CD4-positive, alpha-beta T cell (primary cell): ENCODE data around the gene SMIM41. TPM values are rescaled to one million over a fixed set of nuclear protein-coding genes. Genes with fewer than 3 reads are reported as not detected.
A peak's percentile ranks its signal among the peaks of the same experiment; 100 is the strongest.

ENCODE experiments used
- ATAC-seq: fragments of 200-7000 bp; cut with Tn5 transposase; one replicate; pipeline ENCODE4 v1.10.0; 2022; ENCODE audit warnings: mild to moderate bottlenecking; ENCODE audit not compliant: poor library complexity
- CTCF ChIA-PET: fragments of 350-600 bp; sonication (Branson Sonifier 250); formaldehyde crosslinking; loops from one replicate; lab custom pipeline; 2021; ENCODE audit warnings: antibody characterized with exemption, inconsistent platforms; lab: Charles Lee
- POLR2A ChIA-PET: fragments of 350-600 bp; sonication (Branson Sonifier 250); formaldehyde crosslinking; loops from one replicate; lab custom pipeline; 2021; ENCODE audit warnings: antibody characterized with exemption, inconsistent platforms; lab: Charles Lee
- DNase-seq, 14 experiments: peaks; one replicate each; pipeline ENCODE4 v3.0.0-alpha.2; 2013 to 2020; ENCODE audit warnings: mixed read lengths in 2 of 14
- H3K27ac ChIP-seq, 2 donors: one replicate each; pipeline versions ENCODE4 v1.5.1 to v1.7.0; 2013; ENCODE audit warnings: low read length in 2 of 2, low read depth in 1 of 2, mild to moderate bottlenecking in 1 of 2
- H3K27me3 ChIP-seq, 2 experiments: 1 replicate in 1 of 2; 2 replicates in 1 of 2; pipeline versions ENCODE4 v1.6.1 to v1.7.0; 2013; ENCODE audit warnings: low read length in 2 of 2, control low read depth in 1 of 2, mild to moderate bottlenecking in 1 of 2, moderate library complexity in 1 of 2; ENCODE audit not compliant: insufficient read depth in 2 of 2, control insufficient read depth in 1 of 2
- H3K36me3 ChIP-seq: one replicate; pipeline ENCODE4 v1.6.1; 2013; ENCODE audit warnings: low read length, control low read depth; ENCODE audit not compliant: insufficient read depth
- H3K4me1 ChIP-seq: one replicate; pipeline ENCODE4 v1.6.1; 2013; ENCODE audit warnings: low read length, control low read depth; ENCODE audit not compliant: insufficient read depth
- H3K4me3 ChIP-seq: one replicate; pipeline ENCODE4 v1.5.1; 2013; ENCODE audit warnings: mild to moderate bottlenecking, low read length, moderate library complexity
- H3K9me3 ChIP-seq, 2 experiments: 1 replicate in 1 of 2; 2 replicates in 1 of 2; pipeline versions ENCODE4 v1.6.1 to v1.7.0; 2013; ENCODE audit warnings: low read length in 2 of 2, mild to moderate bottlenecking in 2 of 2, control low read depth in 1 of 2, moderate library complexity in 1 of 2; ENCODE audit not compliant: control insufficient read depth in 1 of 2, insufficient read depth in 1 of 2
- H3K27ac Mint-ChIP-seq: one replicate; pipeline ENCODE4 v1.8.0; 2020; ENCODE audit warnings: mixed read lengths
- H3K27me3 Mint-ChIP-seq: one replicate; pipeline ENCODE4 v1.8.0; 2021; ENCODE audit warnings: mixed read lengths
- H3K36me3 Mint-ChIP-seq: one replicate; pipeline ENCODE4 v1.8.0; 2021; ENCODE audit warnings: low read depth, mixed read lengths
- H3K4me1 Mint-ChIP-seq: one replicate; pipeline ENCODE4 v1.8.0; 2021; ENCODE audit warnings: low read depth, mixed read lengths
- H3K4me3 Mint-ChIP-seq: one replicate; pipeline ENCODE4 v1.8.0; 2020; ENCODE audit warnings: mild to moderate bottlenecking, mixed read lengths
- H3K9me3 Mint-ChIP-seq: one replicate; pipeline ENCODE4 v1.8.0; 2020; ENCODE audit warnings: mixed read lengths
- CTCF ChIP-seq: fragments of 200-600 bp; IDR thresholded peaks from one replicate; pipeline ENCODE4 v1.8.0; 2022; ENCODE audit warnings: antibody characterized with exemption, mild to moderate bottlenecking
- intact Hi-C, 2 experiments: fragments of 100-400 bp; cut with DNase I in 1 of 2; cut with micrococcal nuclease in 1 of 2; formaldehyde crosslinking; loops; one replicate each; pipeline versions ENCODE4 v1.15.1 to v1.9.0; 2023 to 2025; cut with DNase I, micrococcal nuclease
- polyA plus RNA-seq, 2 donors: library from polyadenylated mRNA; unstranded; fragments of 120-200 nt; gene quantifications; one replicate each; pipeline ENCODE4 v1.2.1, GENCODE V29; 2013
- total RNA-seq, 174 experiments: library from RNA in 2 of 174; stranded (reverse) in 2 of 174; gene quantifications; one replicate each; pipeline ENCODE4 v1.2.3 and lab custom pipeline; 2021 to 2026

SMIM41 gene
- total RNA-seq = not detected
- polyA plus RNA-seq (2013, experiment 1 of 2) = not detected
- polyA plus RNA-seq (2013, experiment 2 of 2) = not detected
- total RNA-seq (lab: John Stamatoyannopoulos, UW) = 0 to 0.78 (median 0.07) reads per million in 172 experiments

- Mint-ChIP-seq H3K4me1 (peaks cover 16% of the 10 kb centered on the region), H3K27ac (no peak within 1 kb of the TSS), H3K36me3 (peaks cover 40% of the 10 kb centered on the region), H3K4me3 (no peak within 1 kb of the TSS), H3K9me3 (no peaks in the 10 kb centered on the region), H3K27me3 (no peaks in the 10 kb centered on the region)
- no peak within 1 kb of the TSS for H3K4me3 ChIP-seq
- DNase-seq (no peak), ATAC-seq (no peak)
- intact Hi-C loops = loop anchor here in 1 of 2 experiments (10.0 kb wide), 1 partner anchor 255 kb away; no protein-coding TSS in a partner anchor
- no peaks in the 10 kb centered on the region for H3K9me3 ChIP-seq
- peaks cover 39% of the 10 kb centered on the region for H3K36me3 ChIP-seq
- ChIA-PET CTCF (interaction anchor here (7.2 kb wide), 1 partner anchor 55 kb away, joined by 103 read pairs; no protein-coding TSS in a partner anchor), POLR2A (interaction anchor here (0.6 to 3.3 kb wide), 2 partner anchors 54 to 137 kb away, joined by 3 to 23 read pairs; no protein-coding TSS in a partner anchor)
- peaks cover 18% of the 10 kb centered on the region for H3K4me1 ChIP-seq
- no peaks in the 10 kb centered on the region for H3K27me3 ChIP-seq
- no peak for TF ChIP-seq CTCF
- H3K27ac ChIP-seq = no peak within 1 kb of the TSS
These were observed at the start of gene SMIM41 for GRCh38 chr12:52079576-52080402. TSS of gene SMIM41 (plus strand) at chr12:52079704. CDS start at chr12:52079780, 76 bp downstream.

GRCh38 chr12:52032446-52032803 is 47.1 kb upstream of the SMIM41 start:
- peak in 1 of 14 experiments; percentile 44 for DNase-seq
- peak overlapping the region; percentile 80 for H3K4me3 Mint-ChIP-seq
- H3K9me3 Mint-ChIP-seq = no peaks in the 10 kb centered on the region
- Histone ChIP-seq H3K9me3 (no peaks in the 10 kb centered on the region), H3K4me3 (peak overlapping the region; percentile 56), H3K27me3 (no peaks in the 10 kb centered on the region), H3K27ac (peak overlapping the region; percentile 43 to 57), H3K4me1 (peaks cover 34% of the 10 kb centered on the region), H3K36me3 (no peaks in the 10 kb centered on the region)
- peak; percentile 3 for ATAC-seq
- peak overlapping the region; percentile 86 for H3K27ac Mint-ChIP-seq
- POLR2A ChIA-PET = interaction anchor here (1.0 to 5.0 kb wide), 8 partner anchors 9 to 212 kb away, joined by 3 to 37 read pairs (median 7); partner anchors contain the start of genes ATG101, NR4A1 and TAMALIN
- H3K4me1 Mint-ChIP-seq = peaks cover 33% of the 10 kb centered on the region
- TF ChIP-seq CTCF = no peak
- intact Hi-C loops = loop anchor here in 1 of 2 experiments (2.0 kb wide), 1 partner anchor 38 kb away; no protein-coding TSS in a partner anchor
- no peaks in the 10 kb centered on the region for H3K27me3 Mint-ChIP-seq
- CTCF ChIA-PET = interaction anchor here (1.2 to 9.8 kb wide), 6 partner anchors 9 to 84 kb away, joined by 5 to 89 read pairs (median 8); partner anchors contain the start of genes ATG101, NR4A1 and TAMALIN
- no peaks in the 10 kb centered on the region for H3K36me3 Mint-ChIP-seq

- CTCF ChIA-PET = interaction anchor here (1.2 to 9.8 kb wide), 6 partner anchors 10 to 84 kb away, joined by 3 to 89 read pairs (median 6); partner anchors contain the start of genes ATG101 and NR4A1
- POLR2A ChIA-PET = interaction anchor here (1.0 to 5.0 kb wide), 8 partner anchors 10 to 212 kb away, joined by 3 to 37 read pairs (median 7); partner anchors contain the start of genes ATG101, NR4A1 and TAMALIN
- H3K27me3 ChIP-seq = no peaks in the 10 kb centered on the region
- Mint-ChIP-seq H3K9me3 (no peaks in the 10 kb centered on the region), H3K4me1 (peaks cover 33% of the 10 kb centered on the region), H3K27ac (peak overlapping the region; percentile 86), H3K36me3 (no peaks in the 10 kb centered on the region), H3K27me3 (no peaks in the 10 kb centered on the region), H3K4me3 (peak overlapping the region; percentile 80)
- DNase-seq (peak; percentile 59 to 97 (median 79)), ATAC-seq (peak; percentile 83)
- H3K9me3 ChIP-seq = no peaks in the 10 kb centered on the region
- no peak for TF ChIP-seq CTCF
- intact Hi-C loops = loop anchor here in 1 of 2 experiments (2.0 kb wide), 1 partner anchor 38 kb away; no protein-coding TSS in a partner anchor
- peaks cover 39% of the 10 kb centered on the region for H3K4me1 ChIP-seq
- peak overlapping the region; percentile 43 to 84 for H3K27ac ChIP-seq
- H3K36me3 ChIP-seq = no peaks in the 10 kb centered on the region
- peak overlapping the region; percentile 56 for H3K4me3 ChIP-seq
These were observed 46.6 kb upstream of the SMIM41 start for GRCh38 chr12:52032804-52033445.
